K562 treated with DMSO at 1 percent for 48 hours (cell line): ENCODE data around the gene KRT6B. TPM values are rescaled to one million over a fixed set of nuclear protein-coding genes. Genes with fewer than 3 reads are reported as not detected.

Source experiments
- total RNA-seq: library from RNA; unstranded; fragments of 300-600 nt; gene quantifications from 2 replicates; pipeline ENCODE4 v1.2.3, GENCODE V29; 2022; ENCODE audit warnings: low replicate concordance; ENCODE audit errors: extremely low read depth

The KRT6B gene
- not detected in 2 replicates for total RNA-seq

DNA sequence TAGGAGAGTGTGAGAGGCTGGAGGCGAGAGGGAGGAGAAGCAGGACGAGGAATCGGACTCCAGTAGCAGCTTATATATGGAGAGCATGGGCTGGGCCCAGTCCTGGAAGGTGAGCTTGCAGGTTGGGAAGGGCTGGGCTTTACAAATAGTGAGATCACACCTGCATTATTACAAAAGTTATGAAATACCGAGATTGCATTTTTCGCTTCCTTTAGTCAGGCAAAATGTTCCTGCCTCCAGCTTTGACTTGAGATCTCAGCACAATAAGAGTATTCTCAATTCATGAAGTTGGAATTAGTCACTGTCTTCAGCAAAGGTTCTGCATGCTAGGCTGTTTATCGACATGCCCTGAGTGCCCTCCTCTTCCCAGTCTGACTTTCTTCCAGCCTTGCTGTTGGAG is at the start of gene KRT6B:
Gene KRT6B, minus strand, starts transcription at position 46 of the 400 bp plus-strand sequence. CDS start 68 bp downstream, outside the sequence.

DNA sequence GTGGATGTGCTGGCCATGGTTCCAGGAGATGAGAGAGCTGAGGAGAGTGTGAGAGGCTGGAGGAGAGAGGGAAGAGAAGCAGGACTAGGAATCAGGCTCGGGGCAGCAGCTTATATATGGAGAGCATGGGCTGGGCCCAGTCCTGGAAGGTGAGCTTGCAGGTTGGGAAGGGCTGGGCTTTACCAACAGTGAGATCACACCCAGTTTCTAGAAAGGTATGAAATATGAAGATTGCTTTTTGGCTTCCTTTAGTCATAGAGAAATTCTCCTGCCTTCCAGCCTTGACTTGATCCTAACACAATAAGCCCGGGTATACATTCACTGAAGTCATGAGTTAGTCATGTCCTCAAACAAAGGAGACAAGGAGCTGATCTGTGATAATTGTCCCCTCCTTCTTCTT is 41.2 kb upstream of the KRT6B start, which contains the start of gene KRT6A:
Gene KRT6A, minus strand, starts transcription at position 86 of the 400 bp plus-strand sequence. Its CDS starts 69 bp downstream, at position 17.

DNA sequence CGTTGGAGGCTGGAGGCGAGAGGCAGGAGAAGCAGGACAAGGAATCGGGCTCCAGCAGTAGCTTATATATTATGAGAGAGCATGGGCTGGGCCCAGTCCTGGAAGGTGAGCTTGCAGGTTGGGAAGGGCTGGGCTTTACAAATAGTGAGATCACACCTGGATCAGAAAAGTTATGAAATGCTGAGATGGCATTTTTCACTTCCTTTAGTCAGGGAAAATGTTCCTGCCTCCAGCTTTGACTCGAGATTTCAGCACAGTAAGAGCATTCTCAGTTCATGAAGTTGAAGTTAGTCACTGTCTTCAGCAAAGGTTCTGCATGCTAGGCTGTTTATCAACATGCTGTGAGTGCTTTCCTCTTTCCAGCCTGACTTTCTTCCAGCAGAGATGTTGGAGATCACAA is 21.8 kb upstream of the KRT6B start, which contains the start of gene KRT6C:
Gene KRT6C, minus strand, starts transcription at position 38 of the 400 bp plus-strand sequence. CDS start 68 bp downstream, outside the sequence.

DNA sequence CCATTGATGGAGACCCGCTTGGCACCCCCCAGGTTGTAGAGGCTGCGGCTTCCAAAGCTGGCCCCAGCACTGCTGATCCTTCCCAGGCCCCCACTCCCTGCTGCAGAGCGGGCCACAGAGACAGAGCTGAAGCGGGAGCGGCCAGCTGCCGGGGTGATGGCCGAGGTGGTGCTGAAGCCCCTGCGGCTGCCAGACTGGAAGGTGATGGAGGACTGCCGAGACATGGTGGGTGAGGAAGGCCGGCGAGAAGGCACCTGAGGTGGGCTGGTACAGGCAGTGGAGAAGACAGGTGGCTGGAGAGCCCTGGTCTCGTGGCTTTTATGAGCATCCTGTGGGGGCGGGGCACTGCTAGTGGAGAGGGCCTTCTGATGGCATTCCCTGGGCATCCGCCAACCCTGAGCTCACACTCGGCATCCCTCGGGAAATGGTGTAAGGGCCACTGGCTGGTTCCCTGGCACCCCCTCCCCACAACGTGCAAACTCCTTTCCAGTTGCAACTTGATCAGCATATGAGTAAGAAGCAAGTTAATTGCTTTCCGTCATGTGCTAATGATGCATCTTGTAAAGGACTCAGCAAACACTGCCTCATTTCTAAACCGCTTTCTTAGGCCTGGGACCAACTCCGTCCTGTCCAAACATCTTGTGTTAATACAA is 17.7 kb downstream of the KRT6B start, which contains the start of gene KRT75:
Gene KRT75, minus strand, starts transcription at position 291 of the 653 bp plus-strand sequence. Its CDS starts 67 bp downstream, at position 224.

DNA sequence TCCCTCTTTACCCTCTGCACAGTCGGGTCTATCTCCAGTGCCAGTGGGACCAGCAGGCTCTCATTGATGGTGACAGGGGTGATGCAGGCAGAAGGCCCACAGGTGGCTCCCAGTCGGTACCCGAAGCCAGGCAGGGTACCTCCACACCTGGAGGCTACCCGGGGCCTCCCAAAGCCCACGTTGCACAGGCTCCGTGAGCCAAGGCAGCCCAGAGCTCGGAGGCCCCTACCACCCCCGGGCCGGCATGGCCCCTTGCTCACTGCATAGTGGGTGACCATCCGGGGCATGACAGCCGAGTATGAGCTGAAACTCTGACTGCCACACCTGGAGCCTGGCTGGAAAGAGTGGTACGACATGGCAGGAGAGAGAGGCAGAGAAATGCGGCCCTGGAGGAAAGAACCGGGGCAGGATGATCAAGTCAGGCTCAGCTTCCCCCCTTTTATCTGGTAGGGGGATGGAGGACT is 46.0 kb downstream of the KRT6B start, which contains the start of gene KRT82:
Gene KRT82, minus strand, starts transcription at position 414 of the 464 bp plus-strand sequence. Its CDS starts 58 bp downstream, at position 356.

Other genes starting within 250 kb of the KRT6B start
- not detected in 2 replicates for gene KRT7, start 218.9 kb downstream of the KRT6B start, total RNA-seq
- gene KRT86, start 177.5 kb downstream of the KRT6B start, total RNA-seq, result not detected in 2 replicates
- gene KRT81, start 160.6 kb downstream of the KRT6B start, total RNA-seq, result not detected in 2 replicates
- not detected in 2 replicates for gene KRT83, start 130.7 kb downstream of the KRT6B start, total RNA-seq
- not detected in 2 replicates for gene KRT85, start 84.7 kb downstream of the KRT6B start, total RNA-seq
- gene KRT84, start 66.5 kb downstream of the KRT6B start, total RNA-seq, result not detected in 2 replicates
- gene KRT82, start 45.8 kb downstream of the KRT6B start, total RNA-seq, result not detected in 2 replicates
- not detected in 2 replicates for gene KRT75, start 17.8 kb downstream of the KRT6B start, total RNA-seq
- not detected in 2 replicates for gene KRT6C, start 21.7 kb upstream of the KRT6B start, total RNA-seq
- gene KRT6A, start 41.1 kb upstream of the KRT6B start, total RNA-seq, result not detected in 2 replicates
- gene KRT5, start 68.2 kb upstream of the KRT6B start, total RNA-seq, result not detected in 2 replicates
- not detected in 2 replicates for gene KRT71, start 101.0 kb upstream of the KRT6B start, total RNA-seq
- not detected in 2 replicates for gene KRT74, start 121.7 kb upstream of the KRT6B start, total RNA-seq
- gene KRT72, start 149.3 kb upstream of the KRT6B start, total RNA-seq, result not detected in 2 replicates
- not detected in 2 replicates for gene KRT73, start 166.4 kb upstream of the KRT6B start, total RNA-seq
- gene KRT2, start 200.1 kb upstream of the KRT6B start, total RNA-seq, result not detected in 2 replicates
- not detected in 2 replicates for gene KRT1, start 228.3 kb upstream of the KRT6B start, total RNA-seq